ENCODE measurements around the gene AHCYL1. TPM values are rescaled to one million over a fixed set of nuclear protein-coding genes. Genes with fewer than 3 reads are reported as not detected.

AHCYL1 gene
- total and polyA plus RNA-seq, 10 of the 15 experiments (the other 5 are each of a cell fraction or from before 2014, with no cell fraction given), result 24.7 to 73.6 (median 46.8) TPM

DNA sequence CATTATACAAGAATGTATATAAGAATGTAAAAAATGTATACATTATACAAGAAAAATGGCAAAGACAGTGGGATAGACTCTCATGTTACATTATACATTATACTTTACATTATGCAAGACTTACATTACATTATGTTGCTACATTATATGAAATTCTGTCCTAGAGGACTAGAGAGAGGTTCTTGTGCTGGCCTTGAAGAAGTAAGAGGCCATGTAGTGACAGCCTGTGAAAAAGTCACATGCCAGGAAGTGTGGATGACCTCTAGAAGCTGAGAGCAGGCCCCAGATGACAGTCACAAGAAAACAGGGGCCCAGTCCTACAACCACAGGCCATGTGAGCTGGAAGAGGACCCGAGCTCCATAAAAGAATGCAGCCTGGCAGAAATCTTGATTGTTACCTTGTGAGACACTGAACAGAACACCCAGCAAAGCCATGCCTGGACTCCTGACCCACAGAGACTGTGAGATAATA, 30.5 kb upstream of the AHCYL1 start:
- no peak overlapping the region for H3K4me2 ChIP-seq (ENCODE audit: control insufficient read depth, insufficient read depth)
- FAIRE-seq (no peak), ATAC-seq (no peak), DNase-seq (ENCODE audit: low read depth, low spot score) (no peak)
- H3K9ac ChIP-seq (ENCODE audit: control insufficient read depth, insufficient read depth, low read length), result no peak overlapping the region
- SMC1A ChIA-PET (ENCODE audit: uncharacterized antibody, unreplicated experiment), result interaction anchor here (1.3 kb wide), 1 partner anchor 36 kb away, joined by 3 read pairs; no protein-coding TSS in a partner anchor
- RAD21 ChIA-PET (ENCODE audit: unreplicated experiment), result no interaction called here
- H3K27me3 ChIP-seq (replicated peaks in 1 of 2; ENCODE audit: control insufficient read depth in 2 of 2, insufficient read depth in 2 of 2, low read length in 1 of 2), result no peaks in the 10 kb centered on the region
- in situ Hi-C loops (cut with MboI) (no loop called here), intact Hi-C loops (cut with micrococcal nuclease; ENCODE audit: unreplicated experiment) (no loop called here)
- no peak for TF ChIP-seq SIX5 (IDR thresholded peaks at IDR 0.05; ENCODE audit: low read depth, low read length, severe bottlenecking)
- no peak for TF ChIP-seq NR2F1 (conservative IDR thresholded peaks at IDR 0.05)
- TF ChIP-seq TCF12 (IDR thresholded peaks at IDR 0.05; ENCODE audit: low read depth, low read length), result no peak
- TF ChIP-seq, protein P1, sequence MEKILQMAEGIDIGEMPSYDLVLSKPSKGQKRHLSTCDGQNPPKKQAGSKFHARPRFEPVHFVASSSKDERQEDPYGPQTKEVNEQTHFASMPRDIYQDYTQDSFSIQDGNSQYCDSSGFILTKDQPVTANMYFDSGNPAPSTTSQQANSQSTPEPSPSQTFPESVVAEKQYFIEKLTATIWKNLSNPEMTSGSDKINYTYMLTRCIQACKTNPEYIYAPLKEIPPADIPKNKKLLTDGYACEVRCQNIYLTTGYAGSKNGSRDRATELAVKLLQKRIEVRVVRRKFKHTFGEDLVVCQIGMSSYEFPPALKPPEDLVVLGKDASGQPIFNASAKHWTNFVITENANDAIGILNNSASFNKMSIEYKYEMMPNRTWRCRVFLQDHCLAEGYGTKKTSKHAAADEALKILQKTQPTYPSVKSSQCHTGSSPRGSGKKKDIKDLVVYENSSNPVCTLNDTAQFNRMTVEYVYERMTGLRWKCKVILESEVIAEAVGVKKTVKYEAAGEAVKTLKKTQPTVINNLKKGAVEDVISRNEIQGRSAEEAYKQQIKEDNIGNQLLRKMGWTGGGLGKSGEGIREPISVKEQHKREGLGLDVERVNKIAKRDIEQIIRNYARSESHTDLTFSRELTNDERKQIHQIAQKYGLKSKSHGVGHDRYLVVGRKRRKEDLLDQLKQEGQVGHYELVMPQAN (conservative IDR thresholded peaks at IDR 0.05), result no peak
- no peak for TF ChIP-seq RB1 (IDR thresholded peaks at IDR 0.05; ENCODE audit: borderline replicate concordance)
- no peak for TF ChIP-seq ZNF622 (IDR thresholded peaks at IDR 0.05)
- TF ChIP-seq ZNF207 (IDR thresholded peaks at IDR 0.05; ENCODE audit: borderline replicate concordance), result no peak
- no peak for TF ChIP-seq SREBF1 (IDR thresholded peaks at IDR 0.05; ENCODE audit: low read length)
- no peak for TF ChIP-seq IKZF1 (conservative IDR thresholded peaks at IDR 0.05)
- TF ChIP-seq ETV6 (conservative IDR thresholded peaks at IDR 0.05 in 1 of 2, IDR thresholded peaks at IDR 0.05 in 1 of 2; ENCODE audit: borderline replicate concordance in 1 of 2, low read depth in 1 of 2), result no peak
- TF ChIP-seq MEF2A (IDR thresholded peaks at IDR 0.05; ENCODE audit: insufficient read depth, low read depth, low read length), result no peak
- TF ChIP-seq, protein P2, sequence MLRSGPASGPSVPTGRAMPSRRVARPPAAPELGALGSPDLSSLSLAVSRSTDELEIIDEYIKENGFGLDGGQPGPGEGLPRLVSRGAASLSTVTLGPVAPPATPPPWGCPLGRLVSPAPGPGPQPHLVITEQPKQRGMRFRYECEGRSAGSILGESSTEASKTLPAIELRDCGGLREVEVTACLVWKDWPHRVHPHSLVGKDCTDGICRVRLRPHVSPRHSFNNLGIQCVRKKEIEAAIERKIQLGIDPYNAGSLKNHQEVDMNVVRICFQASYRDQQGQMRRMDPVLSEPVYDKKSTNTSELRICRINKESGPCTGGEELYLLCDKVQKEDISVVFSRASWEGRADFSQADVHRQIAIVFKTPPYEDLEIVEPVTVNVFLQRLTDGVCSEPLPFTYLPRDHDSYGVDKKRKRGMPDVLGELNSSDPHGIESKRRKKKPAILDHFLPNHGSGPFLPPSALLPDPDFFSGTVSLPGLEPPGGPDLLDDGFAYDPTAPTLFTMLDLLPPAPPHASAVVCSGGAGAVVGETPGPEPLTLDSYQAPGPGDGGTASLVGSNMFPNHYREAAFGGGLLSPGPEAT (IDR thresholded peaks at IDR 0.05; ENCODE audit: low read depth), result no peak
- no peak for TF ChIP-seq RAD51 (IDR thresholded peaks at IDR 0.05)
- no peak for TF ChIP-seq YBX1 (IDR thresholded peaks at IDR 0.05)
- no peaks in the 10 kb centered on the region for H3K4me1 ChIP-seq (ENCODE audit: control insufficient read depth, insufficient read depth, low read length)
- H2AFZ ChIP-seq (ENCODE audit: control insufficient read depth, low read depth, low read length), result no peak overlapping the region
- 0% methylated on average over 1 of the region's 1 CpG for WGBS (ENCODE audit: insufficient coverage, insufficient replicate concordance, low lambda C conversion rate, missing lambda C conversion rate)
- no peak overlapping the region for H3K27ac ChIP-seq (ENCODE audit: control insufficient read depth, insufficient read depth)
- H3K36me3 ChIP-seq (ENCODE audit: control insufficient read depth in 2 of 2, insufficient read depth in 2 of 2, low read length in 1 of 2), result no peaks in the 10 kb centered on the region
- BruUV-seq (replicated peaks), result no TSS peak
- CTCF ChIA-PET, result interaction anchor here (1.0 to 1.2 kb wide), 3 partner anchors 12 to 108 kb away, joined by 3 to 4 read pairs (median 3); no protein-coding TSS in a partner anchor
- H3K9me3 ChIP-seq (replicated peaks; ENCODE audit: control insufficient read depth, insufficient read depth, low read length), result no peaks in the 10 kb centered on the region
- H4K20me1 ChIP-seq (ENCODE audit: control insufficient read depth, insufficient read depth), result no peaks in the 10 kb centered on the region
- H3K79me2 ChIP-seq (ENCODE audit: control insufficient read depth, insufficient read depth, low read length), result no peaks in the 10 kb centered on the region
- no peak overlapping the region for H3K4me3 ChIP-seq
- POLR2A ChIA-PET, result no interaction called here

Measured in GM12878 (cell line).